DOHH2 (cell line): ENCODE data around the gene NT5C1A.

Experiments used
- H3F3A ChIP-seq: fragments of 200-600 bp; sonication (generic), shearing (Covaris generic); 2 replicates; pipeline ENCODE4 v1.6.0; 2016; ENCODE audit warnings: antibody characterized with exemption, mild to moderate bottlenecking; ENCODE audit not compliant: control insufficient read depth, insufficient read depth
- H3K27ac ChIP-seq: fragments of 200-600 bp; sonication (generic); 2 replicates; pipeline ENCODE4 v1.5.1; 2014; ENCODE audit warnings: low read depth, mild to moderate bottlenecking, low read length, moderate library complexity
- H3K27me3 ChIP-seq: fragments of 200-600 bp; sonication (generic); 2 replicates; pipeline ENCODE4 v1.6.1; 2014; ENCODE audit warnings: mild to moderate bottlenecking, low read length, mixed read lengths; ENCODE audit not compliant: control insufficient read depth
- H3K36me3 ChIP-seq: fragments of 200-600 bp; sonication (generic); 2 replicates; pipeline ENCODE4 v1.6.1; 2014; ENCODE audit warnings: mild to moderate bottlenecking, low read length, moderate library complexity, mixed read lengths; ENCODE audit not compliant: control insufficient read depth
- H3K4me1 ChIP-seq: fragments of 200-600 bp; sonication (generic); 2 replicates; pipeline ENCODE4 v1.6.1; 2014; ENCODE audit warnings: mild to moderate bottlenecking, low read length, mixed read lengths; ENCODE audit not compliant: control insufficient read depth
- H3K4me2 ChIP-seq: fragments of 200-600 bp; sonication (generic); 2 replicates; pipeline ENCODE4 v1.6.0; 2014; ENCODE audit warnings: mild to moderate bottlenecking, low read length, moderate library complexity
- H3K4me3 ChIP-seq: fragments of 200-600 bp; sonication (generic); 2 replicates; pipeline ENCODE4 v1.5.1; 2014; ENCODE audit warnings: mild to moderate bottlenecking, low read length, mixed read lengths
- H3K79me2 ChIP-seq: fragments of 200-600 bp; sonication (generic); 2 replicates; pipeline ENCODE4 v1.6.1; 2014; ENCODE audit warnings: mild to moderate bottlenecking, low read length, mixed read lengths; ENCODE audit not compliant: control insufficient read depth
- H3K9me2 ChIP-seq: fragments of 200-600 bp; sonication (generic); replicated peaks from 2 replicates; pipeline ENCODE4 v1.6.1; 2014; ENCODE audit warnings: mild to moderate bottlenecking, low read length, mixed read lengths; ENCODE audit not compliant: control insufficient read depth
- H3K9me3 ChIP-seq: fragments of 200-600 bp; sonication (generic); 2 replicates; pipeline ENCODE4 v1.6.1; 2014; ENCODE audit warnings: antibody characterized with exemption, low read length, mixed read lengths; ENCODE audit not compliant: control insufficient read depth, insufficient read depth
- H4K20me1 ChIP-seq: fragments of 200-600 bp; sonication (generic); 2 replicates; pipeline ENCODE4 v1.6.0; 2014; ENCODE audit warnings: low read depth, mild to moderate bottlenecking, antibody characterized with exemption, low read length, moderate library complexity; ENCODE audit not compliant: control insufficient read depth, insufficient read depth
- CTCF ChIP-seq: fragments of 200-600 bp; sonication (generic); IDR thresholded peaks from one replicate; pipeline ENCODE4 v1.5.1; 2014; ENCODE audit warnings: antibody characterized with exemption, mild to moderate bottlenecking, low read depth, low read length; ENCODE audit not compliant: poor library complexity, severe bottlenecking
- EZH2phosphoT487 ChIP-seq: fragments of 200-600 bp; sonication (generic); IDR thresholded peaks from 2 replicates; pipeline ENCODE4 v1.6.1; 2017; ENCODE audit warnings: borderline replicate concordance, mild to moderate bottlenecking, antibody characterized with exemption, low read length, moderate library complexity, mixed read lengths

Gene NT5C1A

GRCh38 chr1:39690225-39690624 is 18.3 kb upstream of the NT5C1A start:
- H3K4me2 ChIP-seq, result no peak overlapping the region
- no peaks in the 10 kb centered on the region for H3F3A ChIP-seq
- no peaks in the 10 kb centered on the region for H4K20me1 ChIP-seq
- H3K4me1 ChIP-seq, result no peaks in the 10 kb centered on the region
- H3K36me3 ChIP-seq, result no peaks in the 10 kb centered on the region
- no peaks in the 10 kb centered on the region for H3K9me2 ChIP-seq
- no peak overlapping the region for H3K4me3 ChIP-seq
- peaks cover 36% of the 10 kb centered on the region for H3K27me3 ChIP-seq
- no peak overlapping the region for H3K27ac ChIP-seq
- TF ChIP-seq EZH2phosphoT487 (no peak), CTCF (no peak)
- no peaks in the 10 kb centered on the region for H3K79me2 ChIP-seq
- H3K9me3 ChIP-seq, result no peaks in the 10 kb centered on the region

GRCh38 chr1:39689635-39690034 is 17.7 kb upstream of the NT5C1A start:
- Histone ChIP-seq H3K9me2 (no peaks in the 10 kb centered on the region), H3K36me3 (no peaks in the 10 kb centered on the region), H3K4me3 (no peak overlapping the region), H3F3A (no peaks in the 10 kb centered on the region), H3K9me3 (no peaks in the 10 kb centered on the region), H3K27me3 (peaks cover 34% of the 10 kb centered on the region), H3K4me2 (no peak overlapping the region), H3K79me2 (no peaks in the 10 kb centered on the region), H3K27ac (no peak overlapping the region), H4K20me1 (no peaks in the 10 kb centered on the region), H3K4me1 (no peaks in the 10 kb centered on the region)
- no peak for TF ChIP-seq EZH2phosphoT487
- TF ChIP-seq CTCF, result no peak

- no peaks in the 10 kb centered on the region for H4K20me1 ChIP-seq
- no peak overlapping the region for H3K27ac ChIP-seq
- TF ChIP-seq CTCF (no peak), EZH2phosphoT487 (no peak)
- H3K9me2 ChIP-seq, result no peaks in the 10 kb centered on the region
- H3K9me3 ChIP-seq, result no peaks in the 10 kb centered on the region
- H3K36me3 ChIP-seq, result no peaks in the 10 kb centered on the region
- peaks cover 30% of the 10 kb centered on the region for H3K27me3 ChIP-seq
- H3K4me2 ChIP-seq, result no peak overlapping the region
- no peaks in the 10 kb centered on the region for H3K4me1 ChIP-seq
- H3F3A ChIP-seq, result no peaks in the 10 kb centered on the region
- no peaks in the 10 kb centered on the region for H3K79me2 ChIP-seq
- no peak overlapping the region for H3K4me3 ChIP-seq
Observed at GRCh38 chr1:39689214-39689613, 17.3 kb upstream of the NT5C1A start.

GRCh38 chr1:39688706-39689105 is 16.8 kb upstream of the NT5C1A start:
- Histone ChIP-seq H3K4me1 (no peaks in the 10 kb centered on the region), H4K20me1 (no peaks in the 10 kb centered on the region), H3K4me2 (no peak overlapping the region), H3F3A (no peaks in the 10 kb centered on the region), H3K36me3 (no peaks in the 10 kb centered on the region), H3K9me2 (no peaks in the 10 kb centered on the region), H3K27ac (no peak overlapping the region), H3K27me3 (peaks cover 28% of the 10 kb centered on the region), H3K79me2 (no peaks in the 10 kb centered on the region), H3K9me3 (no peaks in the 10 kb centered on the region), H3K4me3 (no peak overlapping the region)
- TF ChIP-seq CTCF, result no peak
- TF ChIP-seq EZH2phosphoT487, result no peak
